DOHH2 (cell line): Measurements from ENCODE around the gene TPPP3.

Source experiments
- EZH2phosphoT487 ChIP-seq: fragments of 200-600 bp; sonication (generic); IDR thresholded peaks from 2 replicates; pipeline ENCODE4 v1.6.1; 2017; ENCODE audit warnings: borderline replicate concordance, mild to moderate bottlenecking, antibody characterized with exemption, low read length, moderate library complexity, mixed read lengths
- TF ChIP-seq, protein P1 (sequence below): fragments of 200-600 bp; sonication (generic); IDR thresholded peaks from one replicate; pipeline ENCODE4 v1.5.1; 2014; ENCODE audit warnings: antibody characterized with exemption, mild to moderate bottlenecking, low read depth, low read length; ENCODE audit not compliant: poor library complexity, severe bottlenecking

- TF ChIP-seq, protein P1, sequence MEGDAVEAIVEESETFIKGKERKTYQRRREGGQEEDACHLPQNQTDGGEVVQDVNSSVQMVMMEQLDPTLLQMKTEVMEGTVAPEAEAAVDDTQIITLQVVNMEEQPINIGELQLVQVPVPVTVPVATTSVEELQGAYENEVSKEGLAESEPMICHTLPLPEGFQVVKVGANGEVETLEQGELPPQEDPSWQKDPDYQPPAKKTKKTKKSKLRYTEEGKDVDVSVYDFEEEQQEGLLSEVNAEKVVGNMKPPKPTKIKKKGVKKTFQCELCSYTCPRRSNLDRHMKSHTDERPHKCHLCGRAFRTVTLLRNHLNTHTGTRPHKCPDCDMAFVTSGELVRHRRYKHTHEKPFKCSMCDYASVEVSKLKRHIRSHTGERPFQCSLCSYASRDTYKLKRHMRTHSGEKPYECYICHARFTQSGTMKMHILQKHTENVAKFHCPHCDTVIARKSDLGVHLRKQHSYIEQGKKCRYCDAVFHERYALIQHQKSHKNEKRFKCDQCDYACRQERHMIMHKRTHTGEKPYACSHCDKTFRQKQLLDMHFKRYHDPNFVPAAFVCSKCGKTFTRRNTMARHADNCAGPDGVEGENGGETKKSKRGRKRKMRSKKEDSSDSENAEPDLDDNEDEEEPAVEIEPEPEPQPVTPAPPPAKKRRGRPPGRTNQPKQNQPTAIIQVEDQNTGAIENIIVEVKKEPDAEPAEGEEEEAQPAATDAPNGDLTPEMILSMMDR, result no peak
- no peak for TF ChIP-seq EZH2phosphoT487
Observed at GRCh38 chr16:67392301-67393059, 818 bp downstream of the TPPP3 start.
